ENCODE measurements around the gene EHMT1. TPM values are rescaled to one million over a fixed set of nuclear protein-coding genes. Genes with fewer than 3 reads are reported as not detected.

Gene EHMT1
- total RNA-seq, 2 donors from 2014 or later, result 56.2 to 59.6 TPM

- DNase-seq (ENCODE audit: low spot score), result no peak
- intact Hi-C loops (cut with DNase I), result no loop called here
Observed at GRCh38 chr9:137683262-137683864, 64.6 kb downstream of the EHMT1 start.

GRCh38 chr9:137685035-137685740 lies 66.4 kb downstream of the EHMT1 start:
- intact Hi-C loops (cut with DNase I), result no loop called here
- DNase-seq (ENCODE audit: low spot score), result no peak

- intact Hi-C loops (cut with DNase I), result no loop called here
- peak; percentile 18 for DNase-seq (ENCODE audit: low spot score)
Observed at GRCh38 chr9:137685741-137686420, 67.1 kb downstream of the EHMT1 start.

- intact Hi-C loops (cut with DNase I), result no loop called here
- peak; percentile 58 for DNase-seq (ENCODE audit: low spot score)
Observed at GRCh38 chr9:137688261-137688660, 69.5 kb downstream of the EHMT1 start.

GRCh38 chr9:137688725-137689124 lies 69.9 kb downstream of the EHMT1 start:
- peak; percentile 69 for DNase-seq (ENCODE audit: low spot score)
- intact Hi-C loops (cut with DNase I), result no loop called here

GRCh38 chr9:137689745-137690529 lies 71.1 kb downstream of the EHMT1 start:
- intact Hi-C loops (cut with DNase I), result no loop called here
- DNase-seq (ENCODE audit: low spot score), result peak; percentile 67

GRCh38 chr9:137690930-137691645 lies 72.3 kb downstream of the EHMT1 start:
- intact Hi-C loops (cut with DNase I), result no loop called here
- DNase-seq (ENCODE audit: low spot score), result no peak

- peak; percentile 81 for DNase-seq (ENCODE audit: low spot score)
- intact Hi-C loops (cut with DNase I), result no loop called here
Observed at GRCh38 chr9:137691646-137692351, 73.0 kb downstream of the EHMT1 start.

GRCh38 chr9:137694236-137694959 lies 75.6 kb downstream of the EHMT1 start:
- intact Hi-C loops (cut with DNase I), result no loop called here
- DNase-seq (ENCODE audit: low spot score), result peak; percentile 76

- DNase-seq (ENCODE audit: low spot score), result peak; percentile 84
- intact Hi-C loops (cut with DNase I), result no loop called here
Observed at GRCh38 chr9:137694962-137695875, 76.4 kb downstream of the EHMT1 start.

GRCh38 chr9:137696136-137696925 lies 77.5 kb downstream of the EHMT1 start:
- DNase-seq (ENCODE audit: low spot score), result no peak

GRCh38 chr9:137697193-137697592 lies 78.4 kb downstream of the EHMT1 start:
- peak; percentile 44 for DNase-seq (ENCODE audit: low spot score)

More at GRCh38 chr9:137696136-137696925, 77.5 kb downstream of the EHMT1 start:
- intact Hi-C loops (cut with DNase I), result no loop called here

GRCh38 chr9:137697832-137698231 lies 79.0 kb downstream of the EHMT1 start:
- intact Hi-C loops (cut with DNase I), result no loop called here
- peak; percentile 67 for DNase-seq (ENCODE audit: low spot score)

More at GRCh38 chr9:137697193-137697592, 78.4 kb downstream of the EHMT1 start:
- intact Hi-C loops (cut with DNase I), result no loop called here

GRCh38 chr9:137700911-137701310 lies 82.1 kb downstream of the EHMT1 start:
- intact Hi-C loops (cut with DNase I), result no loop called here
- DNase-seq (ENCODE audit: low spot score), result no peak

- intact Hi-C loops (cut with DNase I), result loop anchor here in 1 of 2 donors (1.0 kb wide), 1 partner anchor 21 kb away; no protein-coding TSS in a partner anchor
Observed at GRCh38 chr9:137702615-137703379, 84.0 kb downstream of the EHMT1 start.

More at GRCh38 chr9:137702615-137703379, 84.0 kb downstream of the EHMT1 start:
- DNase-seq (ENCODE audit: low spot score), result peak; percentile 28
